Lower lobe of right lung (tissue), 2 donors: Measurements from ENCODE around the gene FAXC. TPM values are rescaled to one million over a fixed set of nuclear protein-coding genes. Genes with fewer than 3 reads are reported as not detected.

Source experiments
- ATAC-seq, 2 donors: fragments of 200-7000 bp; cut with Tn5 transposase; one replicate each; pipeline ENCODE4 v1.9.1; 2020 to 2022; ENCODE audit warnings: mild to moderate bottlenecking in 2 of 2, moderate library complexity in 2 of 2
- DNase-seq: peaks from one replicate; pipeline ENCODE4 v3.0.0-alpha.2; 2020
- H3K27ac ChIP-seq: fragments of 200-600 bp; one replicate; pipeline ENCODE4 v1.8.0; 2022
- H3K27me3 ChIP-seq: fragments of 200-600 bp; one replicate; pipeline ENCODE4 v1.8.0; 2022; ENCODE audit warnings: low read depth
- H3K36me3 ChIP-seq: fragments of 200-600 bp; one replicate; pipeline ENCODE4 v1.8.0; 2022; ENCODE audit warnings: mild to moderate bottlenecking
- H3K4me1 ChIP-seq: fragments of 200-600 bp; one replicate; pipeline ENCODE4 v1.8.0; 2022
- H3K4me3 ChIP-seq: fragments of 200-600 bp; one replicate; pipeline ENCODE4 v1.8.0; 2022; ENCODE audit warnings: mild to moderate bottlenecking
- H3K9me3 ChIP-seq: fragments of 200-600 bp; one replicate; pipeline ENCODE4 v1.8.0; 2022
- intact Hi-C: fragments of 100-400 bp; cut with DNase I; formaldehyde crosslinking; loops from one replicate; pipeline ENCODE4 v1.11.0; 2022
- total RNA-seq: library from RNA; stranded (reverse); fragmentation: NEBNext Ultra II Directional; extraction: Animal tissue kit (Norgen Biotek cat#: 25700); gene quantifications from one replicate; pipeline ENCODE4 v1.2.1, GENCODE V29; 2021
- TF ChIP-seq, protein P1 (sequence below): fragments of 200-600 bp; IDR thresholded peaks from one replicate; pipeline ENCODE4 v1.8.0; 2022; ENCODE audit warnings: antibody characterized with exemption, mild to moderate bottlenecking
- donor health status: DM: no; HTN: yes; CAD: no; lungs with severe emphysema.

The FAXC gene
- total RNA-seq, 1 donor from 2014 or later: 4.3 TPM

DNA sequence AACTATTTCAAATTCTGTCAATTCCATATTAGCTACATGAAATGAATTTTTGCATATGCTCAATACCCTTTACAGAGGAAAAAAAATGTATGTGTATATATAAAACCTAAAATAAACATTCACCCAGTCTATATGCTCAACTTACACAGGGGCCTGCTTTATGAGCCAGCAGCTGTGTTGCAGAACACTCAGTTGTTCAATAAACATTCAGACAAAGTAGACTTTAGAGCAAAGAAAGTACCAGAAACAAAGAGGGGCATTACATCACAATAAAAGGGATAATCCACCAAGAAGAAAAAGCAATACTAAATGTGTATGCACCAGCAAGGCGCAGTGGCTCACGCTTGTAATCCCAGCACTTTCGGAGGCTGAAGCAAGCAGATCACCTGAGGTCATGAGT is 35.0 kb upstream of the FAXC start:
- Histone ChIP-seq H3K27me3 (no peaks in the 10 kb centered on the region), H3K4me1 (no peaks in the 10 kb centered on the region), H3K36me3 (no peaks in the 10 kb centered on the region), H3K9me3 (no peaks in the 10 kb centered on the region), H3K27ac (no peak overlapping the region), H3K4me3 (no peak overlapping the region)
- TF ChIP-seq, protein P1, sequence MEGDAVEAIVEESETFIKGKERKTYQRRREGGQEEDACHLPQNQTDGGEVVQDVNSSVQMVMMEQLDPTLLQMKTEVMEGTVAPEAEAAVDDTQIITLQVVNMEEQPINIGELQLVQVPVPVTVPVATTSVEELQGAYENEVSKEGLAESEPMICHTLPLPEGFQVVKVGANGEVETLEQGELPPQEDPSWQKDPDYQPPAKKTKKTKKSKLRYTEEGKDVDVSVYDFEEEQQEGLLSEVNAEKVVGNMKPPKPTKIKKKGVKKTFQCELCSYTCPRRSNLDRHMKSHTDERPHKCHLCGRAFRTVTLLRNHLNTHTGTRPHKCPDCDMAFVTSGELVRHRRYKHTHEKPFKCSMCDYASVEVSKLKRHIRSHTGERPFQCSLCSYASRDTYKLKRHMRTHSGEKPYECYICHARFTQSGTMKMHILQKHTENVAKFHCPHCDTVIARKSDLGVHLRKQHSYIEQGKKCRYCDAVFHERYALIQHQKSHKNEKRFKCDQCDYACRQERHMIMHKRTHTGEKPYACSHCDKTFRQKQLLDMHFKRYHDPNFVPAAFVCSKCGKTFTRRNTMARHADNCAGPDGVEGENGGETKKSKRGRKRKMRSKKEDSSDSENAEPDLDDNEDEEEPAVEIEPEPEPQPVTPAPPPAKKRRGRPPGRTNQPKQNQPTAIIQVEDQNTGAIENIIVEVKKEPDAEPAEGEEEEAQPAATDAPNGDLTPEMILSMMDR: no peak
- DNase-seq (no peak), ATAC-seq (no peak)
- intact Hi-C loops: no loop called here

GRCh38 chr6:99378636-99379035 is 29.2 kb upstream of the FAXC start:
- ATAC-seq (no peak), DNase-seq (no peak)
- no peaks in the 10 kb centered on the region for H3K9me3 ChIP-seq
- H3K27me3 ChIP-seq: no peaks in the 10 kb centered on the region
- no peaks in the 10 kb centered on the region for H3K4me1 ChIP-seq
- H3K36me3 ChIP-seq: peaks cover 4% of the 10 kb centered on the region
- intact Hi-C loops: no loop called here
- TF ChIP-seq, protein P1: no peak
- H3K27ac ChIP-seq: no peak overlapping the region
- H3K4me3 ChIP-seq: no peak overlapping the region

- no peaks in the 10 kb centered on the region for H3K4me1 ChIP-seq
- H3K27me3 ChIP-seq: no peaks in the 10 kb centered on the region
- no peak for ATAC-seq
- DNase-seq: no peak
- no peaks in the 10 kb centered on the region for H3K36me3 ChIP-seq
- no peak overlapping the region for H3K4me3 ChIP-seq
- H3K27ac ChIP-seq: no peak overlapping the region
- TF ChIP-seq, protein P1: no peak
- no peaks in the 10 kb centered on the region for H3K9me3 ChIP-seq
- intact Hi-C loops: no loop called here
Observed at GRCh38 chr6:99369533-99369932, 20.1 kb upstream of the FAXC start.

DNA sequence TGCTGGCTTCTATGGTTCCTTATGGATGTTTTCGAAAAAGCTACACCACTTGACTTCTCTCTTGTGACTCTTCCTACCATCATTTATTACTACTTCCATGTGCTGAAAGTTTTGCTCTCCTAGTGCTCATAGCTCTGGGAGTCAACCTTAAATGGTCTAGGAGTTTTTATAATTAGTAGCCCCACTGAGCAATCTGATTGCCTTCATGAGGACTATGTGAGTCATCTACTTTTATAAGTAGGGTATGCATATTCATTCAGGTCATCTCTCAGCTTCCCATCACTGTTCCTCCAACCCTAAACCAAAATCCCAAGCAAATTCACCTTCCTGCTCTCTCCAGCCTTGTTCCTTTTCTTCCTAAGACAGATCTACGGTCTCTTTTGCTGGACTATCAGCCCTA is 17.4 kb upstream of the FAXC start:
- ATAC-seq (no peak), DNase-seq (no peak)
- H3K4me1 ChIP-seq: no peaks in the 10 kb centered on the region
- H3K4me3 ChIP-seq: no peak overlapping the region
- TF ChIP-seq, protein P1: no peak
- H3K27ac ChIP-seq: no peak overlapping the region
- no peaks in the 10 kb centered on the region for H3K9me3 ChIP-seq
- no peaks in the 10 kb centered on the region for H3K36me3 ChIP-seq
- H3K27me3 ChIP-seq: no peaks in the 10 kb centered on the region
- intact Hi-C loops: no loop called here

DNA sequence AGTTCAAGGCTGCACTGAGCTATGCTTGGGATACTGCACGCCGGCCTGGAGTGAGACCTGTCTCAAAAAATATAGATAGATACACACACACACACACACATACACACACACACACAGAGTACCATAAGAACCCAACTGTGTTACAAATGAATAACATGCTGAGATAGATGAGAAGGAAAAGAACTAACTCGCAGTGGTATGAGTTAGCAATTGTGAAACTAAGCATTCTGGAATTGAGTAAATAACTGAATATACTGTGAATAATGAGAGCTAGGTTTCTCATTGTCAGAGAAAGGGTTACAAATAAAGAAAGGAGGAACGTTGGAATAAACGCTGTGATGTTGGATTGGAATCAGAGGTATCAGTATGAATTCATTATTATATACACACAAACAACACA is 14.6 kb upstream of the FAXC start:
- no peaks in the 10 kb centered on the region for H3K9me3 ChIP-seq
- intact Hi-C loops: no loop called here
- H3K4me1 ChIP-seq: no peaks in the 10 kb centered on the region
- no peak overlapping the region for H3K4me3 ChIP-seq
- no peaks in the 10 kb centered on the region for H3K36me3 ChIP-seq
- no peak overlapping the region for H3K27ac ChIP-seq
- DNase-seq: no peak
- TF ChIP-seq, protein P1: no peak
- H3K27me3 ChIP-seq: no peaks in the 10 kb centered on the region
- ATAC-seq: no peak

DNA sequence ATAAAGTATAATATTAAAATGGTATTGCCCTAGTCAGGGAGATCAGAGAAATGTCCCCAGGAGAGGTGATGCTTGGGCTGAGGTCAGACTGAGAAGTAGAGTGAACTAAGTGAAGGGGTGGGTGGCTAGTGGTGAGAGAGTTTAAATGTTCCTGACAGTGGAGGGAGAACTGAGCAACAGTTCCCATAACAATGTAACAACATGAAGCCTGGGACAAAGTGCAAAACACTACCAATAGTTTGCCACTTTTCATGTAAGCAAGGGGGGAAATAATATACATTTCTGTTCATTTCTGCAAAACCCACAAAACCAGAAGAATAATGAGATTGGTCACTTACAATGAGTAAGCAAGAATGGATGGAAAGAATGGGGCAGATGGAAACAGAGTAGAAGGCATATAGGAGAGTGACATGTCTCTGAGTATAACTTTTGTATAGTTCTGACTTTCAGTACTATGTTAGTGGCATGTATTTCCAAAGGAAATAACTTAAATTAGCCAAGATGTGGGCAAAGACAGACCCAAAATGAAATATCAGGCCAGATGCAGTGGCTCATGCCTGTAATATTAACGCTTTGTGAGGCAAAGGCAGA is 13.3 kb upstream of the FAXC start:
- DNase-seq: no peak
- intact Hi-C loops: no loop called here

More for the DNA sequence above, 13.3 kb upstream of the FAXC start:
- H3K27me3 ChIP-seq: no peaks in the 10 kb centered on the region
- no peaks in the 10 kb centered on the region for H3K9me3 ChIP-seq
- no peaks in the 10 kb centered on the region for H3K4me1 ChIP-seq
- H3K36me3 ChIP-seq: no peaks in the 10 kb centered on the region
- TF ChIP-seq, protein P1: no peak
- H3K4me3 ChIP-seq: no peak overlapping the region
- no peak for ATAC-seq
- no peak overlapping the region for H3K27ac ChIP-seq
